NCI-H1417 treated with DMSO at 0.1 percent for 48 hours (cell line): ENCODE measurements around the gene TCFL5.
"Not testable (repeated sequence)": the region's sequence is repeated elsewhere in the genome, so short reads cannot be mapped to it uniquely, and the experiment has no call there.

Experiments
- DNase-seq: peaks from one replicate; lab custom pipeline; 2025; lab: John Stamatoyannopoulos, UW

Gene TCFL5

DNA sequence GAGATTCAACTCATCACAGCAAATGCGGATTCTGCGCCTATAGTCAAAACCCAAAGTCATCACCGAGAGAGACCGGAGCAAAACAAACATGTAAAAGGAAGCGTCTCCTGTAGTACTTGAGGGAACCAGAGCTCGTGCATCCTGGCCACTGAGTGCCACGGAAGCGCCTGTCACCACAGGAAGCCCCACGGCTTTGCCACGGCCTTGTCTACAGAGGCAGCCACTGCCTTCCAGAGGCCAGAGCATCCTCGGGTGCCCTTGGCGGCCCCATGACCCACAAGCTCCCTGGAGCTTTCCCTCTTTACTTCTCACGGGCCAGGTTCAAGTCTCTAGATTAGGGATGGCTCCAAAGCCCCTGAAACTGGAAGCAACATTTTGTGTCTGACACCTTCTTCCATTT, 7.5 kb downstream of the TCFL5 start:
- no peak for DNase-seq

DNA sequence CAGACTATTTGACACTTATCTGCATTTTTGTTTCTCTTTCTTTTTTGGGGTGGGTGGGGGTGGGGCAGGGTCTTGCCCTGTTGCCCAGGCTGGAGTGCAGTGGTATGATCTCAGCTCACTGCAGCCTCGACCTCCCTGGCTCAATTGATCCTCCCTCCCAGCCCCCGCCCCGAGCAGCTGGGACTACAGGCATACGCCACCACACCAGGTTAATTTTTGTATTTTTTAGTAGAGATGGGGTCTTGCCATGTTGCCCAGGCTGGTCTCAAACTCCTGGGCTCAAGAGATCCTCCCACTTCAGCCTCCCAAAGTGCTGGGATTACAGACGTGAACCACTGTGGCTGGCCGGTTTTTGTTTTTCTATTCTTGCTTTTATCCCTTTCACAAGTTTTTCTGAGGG, 8.3 kb downstream of the TCFL5 start:
- DNase-seq: not testable (repeated sequence)

DNA sequence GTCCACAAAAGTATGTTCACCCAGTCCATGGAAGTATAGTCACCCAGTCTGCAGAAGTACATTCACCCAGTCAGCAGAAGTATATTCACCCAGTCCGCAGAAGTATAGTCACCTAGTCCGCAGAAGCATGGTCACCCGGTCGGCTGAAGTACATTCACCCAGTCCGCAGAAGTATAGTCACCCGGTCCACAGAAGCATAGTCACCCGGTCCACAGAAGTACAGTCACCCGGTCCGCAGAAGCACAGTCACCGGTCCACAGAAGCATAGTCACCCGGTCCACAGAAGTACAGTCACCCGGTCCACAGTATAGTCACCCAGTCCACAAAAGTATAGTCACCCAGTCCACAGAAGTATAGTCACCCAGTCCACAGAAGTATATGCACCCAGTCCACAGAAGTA, 8.8 kb downstream of the TCFL5 start:
- no peak for DNase-seq

DNA sequence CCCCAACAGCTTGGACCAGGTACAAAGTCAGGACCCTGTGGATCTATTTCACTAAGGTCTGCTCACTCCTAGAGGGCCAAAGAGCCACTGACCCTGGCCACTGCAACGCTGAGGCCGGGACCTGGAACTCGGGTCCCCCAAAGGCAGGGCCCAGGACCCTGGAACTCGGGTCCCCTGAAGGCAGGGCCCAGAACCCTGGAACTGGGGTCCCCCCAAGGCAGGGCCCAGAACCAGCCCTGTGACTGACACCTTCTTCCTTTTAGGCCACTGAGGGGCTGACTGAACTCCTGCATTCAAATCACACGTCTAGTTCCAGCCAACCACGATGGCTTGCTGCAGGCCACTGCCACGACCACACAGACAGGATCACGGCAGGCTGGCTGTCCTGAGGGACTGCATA, 9.4 kb downstream of the TCFL5 start:
- no peak for DNase-seq

DNA sequence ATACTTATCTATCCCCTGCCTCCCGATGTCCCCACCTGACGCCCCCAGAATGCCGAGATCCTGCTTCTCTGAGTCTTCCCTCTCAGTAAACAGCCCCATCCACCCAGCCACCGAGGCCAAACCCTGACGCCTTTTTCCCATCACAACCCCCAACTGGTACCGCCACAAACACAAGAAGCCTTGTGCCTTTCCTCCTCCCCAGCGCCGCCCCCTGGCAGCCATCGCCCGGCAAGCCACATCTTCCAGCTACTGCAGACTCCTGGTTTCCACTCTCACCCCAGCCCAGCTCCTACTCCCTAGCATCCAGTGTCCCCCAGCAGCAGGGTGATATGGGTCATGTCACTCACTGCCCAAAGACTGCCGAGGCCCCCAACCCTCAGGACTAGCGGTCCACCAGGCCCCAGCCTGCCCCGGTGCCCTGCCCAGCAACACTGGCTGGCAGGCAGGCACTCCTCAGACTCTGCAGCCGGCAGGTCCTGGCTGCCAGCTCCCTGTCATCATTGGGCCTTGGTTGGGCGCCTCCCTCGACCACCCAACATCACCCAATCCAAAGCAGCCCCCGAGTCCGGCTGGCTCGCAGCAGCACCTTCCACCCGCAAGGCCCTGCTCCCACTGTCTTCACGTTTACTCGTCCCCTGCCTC, 11.2 kb downstream of the TCFL5 start:
- no peak for DNase-seq

DNA sequence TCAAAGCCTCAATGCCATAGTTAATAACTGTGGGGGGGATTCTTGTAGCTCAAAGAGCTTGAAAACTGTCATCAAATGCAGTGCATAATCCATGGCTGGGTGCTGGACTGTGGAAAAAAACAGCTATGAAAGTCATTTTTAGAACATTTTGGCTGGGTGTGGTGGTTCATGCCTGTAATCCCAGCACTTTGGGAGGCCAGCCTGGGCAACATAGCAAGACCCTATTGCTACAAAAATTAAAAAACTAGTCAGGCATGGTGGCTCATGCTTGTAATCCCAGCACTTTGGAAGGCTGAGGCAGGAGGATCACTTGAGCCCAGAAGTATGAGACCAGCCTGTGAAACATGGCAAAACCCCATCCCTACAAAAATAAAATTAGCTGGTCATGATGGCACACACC, 12.2 kb downstream of the TCFL5 start:
- no peak for DNase-seq

DNA sequence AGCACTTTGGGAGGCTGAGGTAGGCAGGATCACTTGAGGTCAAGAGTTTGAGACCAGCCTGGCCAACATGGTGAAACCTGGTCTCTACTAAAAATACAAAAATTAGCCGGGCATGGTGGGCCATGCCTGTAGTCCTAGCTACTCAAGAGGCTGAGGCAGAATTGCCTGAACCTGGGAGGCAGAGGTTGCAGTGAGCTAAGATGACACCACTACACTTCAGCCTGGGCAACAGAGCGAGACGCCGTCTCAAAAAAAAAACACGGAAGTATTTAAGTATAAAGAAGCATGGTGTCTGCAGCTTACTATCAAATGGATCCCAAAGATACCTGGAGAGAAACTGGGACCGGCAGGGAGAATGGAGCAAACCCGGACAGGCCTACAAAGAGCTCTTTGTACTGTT, 12.7 kb downstream of the TCFL5 start:
- DNase-seq: not testable (repeated sequence)

DNA sequence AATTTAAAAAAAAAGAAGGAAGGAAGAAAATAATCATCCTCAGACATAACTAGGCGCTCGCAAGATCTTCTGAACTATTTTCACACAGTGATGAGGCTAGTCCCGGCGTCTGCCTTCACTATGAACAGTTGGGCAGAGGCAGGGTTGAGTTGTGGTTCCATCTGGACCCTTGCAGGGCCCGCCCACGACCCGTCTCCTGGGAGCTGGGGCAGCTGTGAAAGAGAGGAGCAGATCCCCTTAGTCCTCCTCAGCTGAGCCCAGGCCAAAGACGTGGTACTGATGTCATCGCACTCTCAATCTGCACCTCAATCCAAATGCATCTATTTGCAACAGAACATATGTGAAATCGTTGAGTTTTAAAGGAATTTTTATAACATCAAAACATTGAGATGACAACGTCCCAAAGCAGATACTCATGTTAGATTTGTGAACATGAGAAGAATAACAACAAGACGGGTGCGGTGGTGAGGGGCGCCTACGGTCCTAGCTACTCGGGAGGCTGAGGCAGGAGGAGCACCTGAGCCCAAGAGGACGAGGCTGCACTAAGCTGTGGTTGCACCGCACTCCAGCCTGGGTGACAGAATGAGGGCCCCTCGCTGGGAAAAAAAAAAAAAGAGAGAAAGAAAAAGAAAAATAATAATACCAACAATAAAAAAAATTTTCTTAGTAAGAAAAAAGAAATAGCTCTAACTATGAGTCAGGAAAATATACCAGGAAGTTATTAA, 15.3 kb downstream of the TCFL5 start:
- no peak for DNase-seq

DNA sequence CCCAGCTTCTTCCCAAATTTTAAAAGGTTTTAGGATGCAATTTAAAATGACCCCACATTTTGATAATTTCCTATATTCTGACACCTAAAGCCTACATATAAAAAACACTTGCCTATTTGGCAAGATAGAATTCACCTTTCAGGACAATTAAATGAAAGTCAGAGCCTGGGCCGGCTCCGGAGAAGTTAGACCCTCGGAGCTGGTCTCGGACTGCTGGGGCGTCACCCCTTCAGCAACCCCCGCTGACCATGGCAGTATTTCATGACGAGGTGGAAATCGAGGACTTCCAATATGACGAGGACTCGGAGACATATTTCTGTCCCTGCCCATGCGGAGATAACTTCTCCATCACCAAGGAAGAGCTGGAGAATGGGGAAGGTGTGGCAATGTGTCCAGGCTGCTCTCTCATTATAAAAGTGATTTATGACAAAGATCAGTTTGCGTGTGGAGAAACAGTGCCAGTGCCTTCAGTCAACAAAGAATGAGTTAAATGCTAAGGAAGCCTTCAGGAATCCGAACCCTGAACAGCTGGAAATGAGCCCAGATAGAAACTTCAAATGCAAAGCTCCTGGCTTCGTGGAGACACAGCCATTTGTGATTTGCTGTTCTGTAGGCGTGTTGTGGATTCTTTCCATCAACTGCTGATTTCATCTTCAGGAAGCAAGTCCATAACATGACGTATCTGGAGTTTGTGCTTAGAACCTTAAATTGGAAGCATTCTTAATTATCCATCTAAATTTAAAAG, 16.0 kb downstream of the TCFL5 start:
- DNase-seq: no peak

DNA sequence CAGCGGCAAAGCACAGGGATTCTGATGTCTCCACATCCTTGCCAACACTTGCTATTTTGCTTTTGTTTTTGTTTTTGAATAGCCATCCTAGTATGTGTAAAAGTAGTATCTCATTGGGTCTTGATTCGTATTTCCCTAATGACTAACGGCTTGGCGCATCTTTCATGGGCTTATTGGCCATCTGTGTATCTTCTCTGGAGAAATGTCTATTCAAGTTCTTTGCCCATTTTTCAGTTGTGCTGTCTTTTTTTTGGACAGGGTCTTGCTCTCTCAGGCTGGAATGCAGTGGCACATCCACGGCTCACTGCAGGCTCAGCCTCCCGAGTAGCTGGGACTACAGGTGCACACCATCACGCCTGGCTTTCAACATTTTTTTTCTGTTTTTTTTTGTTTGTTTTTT, 17.4 kb downstream of the TCFL5 start:
- no peak for DNase-seq

DNA sequence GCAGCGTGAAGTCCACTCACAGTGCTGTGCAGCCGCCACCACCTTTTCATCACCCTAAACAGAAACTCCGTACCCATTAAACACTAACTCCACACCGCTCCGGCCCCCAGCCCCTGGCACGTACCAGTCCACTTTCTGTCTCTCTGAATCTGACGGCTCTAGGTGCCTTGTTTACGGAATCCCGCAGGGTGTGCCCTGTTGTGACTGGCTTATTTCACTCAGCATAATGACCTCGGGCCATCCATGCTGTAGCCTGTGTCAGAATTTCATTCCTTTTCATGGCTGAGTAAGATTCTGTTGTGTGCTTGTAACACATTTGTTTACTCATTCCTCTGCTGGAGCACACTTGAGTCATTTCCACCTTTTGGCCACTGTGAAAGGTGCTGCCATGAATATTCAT, 18.0 kb downstream of the TCFL5 start:
- no peak for DNase-seq

DNA sequence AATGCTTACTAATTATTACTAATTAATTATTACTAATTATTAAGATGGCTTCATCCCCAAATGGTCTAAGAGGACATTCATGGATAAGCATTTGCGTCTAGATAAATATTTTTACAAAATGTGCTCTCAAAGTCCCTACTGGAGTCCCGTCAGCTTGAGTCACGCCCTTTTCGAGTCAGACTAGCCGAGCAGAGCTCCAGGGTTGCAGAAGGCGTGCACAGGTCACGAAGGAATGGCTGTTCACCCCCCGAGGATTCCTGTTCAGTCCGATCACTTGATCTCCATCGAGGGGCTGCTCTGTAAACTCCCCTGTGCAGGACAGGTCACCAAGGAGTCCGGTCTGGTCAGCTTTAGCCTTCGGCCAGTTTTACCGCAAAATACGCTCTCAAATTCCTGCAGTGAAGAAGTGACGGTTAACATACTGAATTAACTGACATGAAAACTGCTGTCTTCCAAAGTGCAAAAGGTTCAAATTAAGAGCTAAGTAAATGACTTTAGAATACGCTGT, 19.9 kb downstream of the TCFL5 start:
- no peak for DNase-seq

DNA sequence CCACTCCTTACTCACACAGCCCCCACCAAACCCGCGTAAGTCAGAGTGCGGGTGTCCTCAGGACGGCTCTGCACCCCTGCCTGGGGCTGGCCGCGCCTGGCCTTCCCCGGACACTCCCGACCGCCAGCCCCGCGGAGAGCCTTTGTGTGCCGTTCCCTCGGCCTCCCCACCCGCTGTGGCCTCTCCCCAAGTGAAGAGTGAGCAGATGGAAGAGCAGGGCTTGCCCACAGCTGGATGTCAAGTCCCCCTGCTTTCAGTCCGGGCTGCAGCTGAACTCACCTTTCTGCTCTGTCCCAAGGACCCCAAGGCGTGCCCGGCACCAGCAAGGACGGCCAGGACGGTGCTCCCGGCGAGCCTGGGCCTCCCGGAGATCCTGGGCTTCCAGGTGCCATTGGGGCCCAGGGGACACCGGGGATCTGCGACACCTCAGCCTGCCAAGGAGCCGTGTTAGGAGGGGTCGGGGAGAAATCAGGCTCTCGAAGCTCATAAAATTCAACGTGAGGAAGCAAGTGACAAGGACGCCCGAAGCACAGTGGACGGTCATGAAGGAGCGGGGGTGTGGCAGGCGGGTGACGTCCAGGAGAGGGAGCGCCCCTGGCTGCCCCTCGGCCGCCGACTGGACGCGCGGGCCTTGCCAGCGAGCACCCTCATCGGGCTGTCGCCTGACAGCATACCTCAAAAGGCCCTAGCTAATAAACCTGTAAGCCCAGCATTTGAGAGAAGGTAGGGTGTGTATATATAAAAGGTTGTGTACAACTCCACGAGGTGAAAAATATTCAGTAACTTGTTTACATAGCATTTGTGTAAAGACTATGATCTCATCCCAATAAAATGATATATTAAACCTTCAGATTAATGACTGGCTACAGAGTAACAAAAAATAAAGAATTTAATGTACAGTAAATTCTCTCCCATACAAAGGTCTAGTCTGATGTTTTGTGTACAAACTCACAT, 21.1 kb downstream of the TCFL5 start:
- DNase-seq: no peak

DNA sequence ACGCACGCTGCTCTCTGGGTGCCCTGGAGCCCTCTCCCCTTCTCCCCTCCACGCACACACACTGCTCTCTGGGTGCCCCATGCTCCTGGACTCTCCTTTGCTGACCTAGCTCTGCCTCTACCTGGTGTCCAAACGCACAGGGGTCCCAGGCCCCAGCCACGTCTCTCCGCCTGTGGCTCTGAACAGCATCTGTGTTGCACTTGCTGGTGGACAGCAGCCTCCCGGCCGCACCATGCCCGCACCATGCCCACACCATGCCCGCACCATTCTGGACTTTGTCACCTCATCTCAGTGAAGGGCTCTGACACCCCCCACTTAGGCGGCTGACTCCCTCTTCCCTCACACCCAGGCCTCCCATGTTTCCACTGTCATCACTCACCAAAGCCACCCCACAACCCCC, 21.8 kb downstream of the TCFL5 start:
- DNase-seq: no peak

DNA sequence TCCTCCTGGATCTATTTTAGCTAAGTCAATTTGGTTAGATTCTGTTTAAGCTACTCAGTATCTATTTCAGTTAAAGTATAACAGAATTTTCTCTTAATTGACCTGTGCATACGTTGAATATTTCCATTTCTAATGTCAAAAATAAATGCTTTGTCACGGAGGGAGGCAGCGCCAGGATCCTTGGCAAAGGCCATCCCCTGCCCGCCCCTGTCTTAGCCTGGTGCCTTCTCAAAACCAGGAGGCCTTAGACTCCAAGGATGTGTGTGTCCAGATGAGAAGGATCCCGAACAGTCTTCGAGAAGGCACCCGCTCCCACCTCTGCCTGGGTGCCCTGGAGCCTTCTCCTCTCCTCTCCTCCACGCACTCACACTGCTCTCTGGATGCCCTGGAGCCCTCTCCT, 22.4 kb downstream of the TCFL5 start:
- no peak for DNase-seq

DNA sequence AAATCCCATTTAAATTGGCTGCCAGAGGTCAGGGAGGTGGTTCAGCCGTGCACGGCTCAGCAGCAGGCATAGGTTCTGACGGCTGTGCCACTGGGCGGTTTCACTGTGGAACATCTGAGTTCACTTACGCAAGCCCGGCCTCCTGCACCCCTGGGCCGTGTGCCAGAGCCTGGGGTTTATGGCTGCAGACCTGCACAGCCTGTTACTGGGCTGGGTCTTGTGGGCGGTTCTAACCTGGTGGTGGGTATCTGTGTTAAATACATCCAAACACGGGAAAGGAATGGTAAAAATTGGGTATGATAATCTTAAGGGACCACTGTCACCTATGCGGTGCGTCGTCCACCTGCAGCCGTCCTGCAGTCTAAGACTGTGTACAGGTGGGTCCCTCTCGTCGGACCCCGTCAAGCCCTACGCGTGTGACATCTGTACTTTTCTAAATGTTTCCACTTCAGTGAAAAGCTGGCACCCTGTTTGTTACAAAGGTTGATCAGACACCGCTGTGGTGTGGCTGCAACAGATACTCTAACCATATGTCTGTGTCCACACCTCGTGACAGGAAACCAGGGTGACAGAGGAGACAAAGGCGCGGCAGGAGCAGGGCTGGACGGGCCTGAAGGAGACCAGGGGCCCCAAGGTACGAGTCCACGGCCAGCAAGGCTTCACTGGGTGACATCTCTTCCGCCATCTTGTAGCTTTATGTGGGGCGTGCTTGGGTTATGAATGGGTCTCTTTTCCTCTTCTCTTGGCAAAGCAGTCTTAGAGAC, 23.3 kb downstream of the TCFL5 start:
- DNase-seq: no peak

DNA sequence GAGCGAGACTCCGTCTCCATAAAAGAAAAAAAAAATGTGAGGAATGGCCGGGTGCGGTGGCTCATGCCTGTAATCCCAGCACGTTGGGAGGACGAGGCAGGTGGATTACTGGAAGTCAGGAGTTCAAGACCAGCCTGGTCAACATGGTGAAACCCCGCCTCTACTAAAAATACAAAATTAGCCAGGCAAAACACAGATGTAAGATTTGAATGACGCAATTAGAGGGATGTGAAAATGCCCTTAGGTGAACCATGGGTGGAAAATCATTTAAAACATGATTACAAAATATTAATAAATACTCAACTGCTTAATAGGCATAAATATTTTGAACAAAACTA, 23.9 kb downstream of the TCFL5 start:
- DNase-seq: no peak

DNA sequence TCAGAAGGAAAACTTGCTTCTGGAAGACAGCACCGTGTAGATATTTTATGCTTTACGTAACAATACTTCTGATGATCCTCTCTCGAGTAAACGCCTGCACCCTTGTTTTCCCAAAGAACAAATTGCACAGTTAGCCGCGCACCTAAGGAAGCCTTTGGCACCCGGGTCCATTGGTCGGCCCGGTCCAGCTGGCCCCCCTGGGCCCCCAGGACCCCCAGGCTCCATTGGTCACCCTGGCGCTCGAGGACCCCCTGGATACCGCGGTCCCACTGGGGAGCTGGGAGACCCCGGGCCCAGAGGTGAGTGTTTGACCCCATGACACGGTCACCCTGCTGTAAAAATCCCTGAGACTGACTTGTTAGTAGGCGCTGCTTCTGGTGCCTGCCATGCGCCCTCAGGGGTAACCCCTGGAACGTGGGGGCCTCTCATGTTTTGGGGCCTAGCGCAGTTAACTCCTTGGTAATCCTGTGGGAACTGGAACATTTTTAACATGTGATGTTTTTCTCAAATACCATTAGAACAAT, 24.6 kb downstream of the TCFL5 start:
- DNase-seq: no peak

DNA sequence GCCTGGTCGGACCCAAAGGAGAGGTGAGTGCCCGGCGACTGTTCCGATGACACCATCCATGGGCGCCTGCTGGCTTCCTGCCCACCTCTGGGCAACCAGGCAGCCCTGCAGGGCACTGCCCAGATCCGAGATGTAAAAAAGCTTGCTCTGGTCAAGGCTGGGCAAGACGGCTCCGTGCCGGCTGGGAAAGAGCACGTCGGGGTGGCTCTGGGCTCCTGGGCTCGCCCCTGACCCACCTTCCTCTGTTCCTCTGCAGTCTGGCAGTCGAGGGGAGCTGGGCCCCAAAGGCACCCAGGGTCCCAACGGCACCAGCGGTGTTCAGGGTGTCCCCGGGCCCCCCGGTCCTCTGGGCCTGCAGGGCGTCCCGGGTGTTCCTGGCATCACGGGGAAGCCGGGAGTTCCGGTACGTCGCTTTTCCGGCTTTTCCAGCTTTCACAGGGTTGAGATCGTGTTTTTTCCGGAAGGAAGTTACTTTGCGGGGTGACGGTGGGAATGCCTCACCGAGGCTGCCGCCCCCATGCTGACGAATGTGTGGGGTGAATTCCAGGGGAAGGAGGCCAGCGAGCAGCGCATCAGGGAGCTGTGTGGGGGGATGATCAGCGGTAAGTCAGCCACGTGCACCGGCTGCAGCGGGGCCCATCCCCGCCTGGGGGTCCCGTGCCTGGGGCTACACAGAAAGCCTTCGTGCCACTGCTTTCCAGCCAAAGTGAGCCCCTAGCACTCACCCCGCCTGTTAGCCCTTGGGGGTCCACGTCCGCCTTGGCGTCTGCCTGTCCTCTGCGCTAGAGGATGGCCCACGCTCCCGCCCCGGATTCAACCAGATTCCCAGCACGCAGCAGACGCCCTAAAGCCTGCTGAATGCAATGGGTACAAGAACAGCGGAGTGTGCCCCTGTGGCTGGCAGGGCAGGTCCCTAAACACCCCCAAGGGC, 25.4 kb downstream of the TCFL5 start:
- DNase-seq: no peak
